ENCODE data around the gene ILDR1.

DNA sequence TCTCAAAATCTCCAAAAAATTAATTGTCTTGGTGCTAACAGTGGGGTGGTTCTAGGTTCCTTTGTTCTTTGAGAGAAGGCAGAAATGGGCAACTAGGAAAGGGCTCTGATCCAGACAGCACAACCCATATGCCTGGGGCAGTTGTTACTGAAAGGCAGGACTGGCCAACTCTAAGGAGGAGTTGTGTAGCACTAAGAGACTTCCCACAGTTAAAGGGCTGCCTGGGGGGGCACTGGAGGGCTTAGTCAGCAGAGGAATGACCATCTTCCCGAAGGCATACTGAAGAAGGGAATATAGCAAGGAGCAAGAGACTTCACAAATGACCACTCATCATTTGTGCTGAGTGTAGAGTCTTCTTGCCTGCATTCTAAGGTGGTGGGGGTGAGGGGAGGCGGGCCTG, 15.8 kb downstream of the ILDR1 start:
- TF ChIP-seq EZH2 (IDR thresholded peaks at IDR 0.05) (no peak), POLR2AphosphoS5 (IDR thresholded peaks at IDR 0.05; ENCODE audit: borderline replicate concordance, low read depth, low read length) (no peak), FOXP2 (optimal IDR thresholded peaks at IDR 0.05; ENCODE audit: control extremely low read depth, extremely low read length, insufficient read depth) (no peak)

Data from SK-N-MC (cell line).